Heart left ventricle (tissue), 16 donors: ENCODE data around the gene ZBTB20. TPM values are rescaled to one million over a fixed set of nuclear protein-coding genes. Genes with fewer than 3 reads are reported as not detected.

Experiments
- ATAC-seq, 4 donors: fragments of 200-7000 bp; cut with Tn5 transposase; one replicate each; pipeline ENCODE4 v1.9.1; 2020 to 2022; ENCODE audit warnings: moderate library complexity in 4 of 4, mild to moderate bottlenecking in 3 of 4, moderate number of reproducible peaks in 1 of 4
- DNase-seq, 5 donors: peaks; one replicate each; pipeline ENCODE4 v3.0.0-alpha.2; 2020
- H3K27ac ChIP-seq, 12 donors: fragments of 200-600 bp; sonication (generic) in 4 of 12; one replicate each; pipeline versions ENCODE4 v1.5.0 to v1.8.0; 2016 to 2022; ENCODE audit warnings: mild to moderate bottlenecking in 2 of 12
- H3K27me3 ChIP-seq, 9 donors: fragments of 200-600 bp; sonication (generic) in 2 of 9; one replicate each; pipeline versions ENCODE4 v1.5.1 to v1.8.0; 2016 to 2022; ENCODE audit warnings: mild to moderate bottlenecking in 3 of 9
- H3K36me3 ChIP-seq, 9 donors: fragments of 200-600 bp; sonication (generic) in 2 of 9; one replicate each; pipeline versions ENCODE4 v1.5.0 to v1.8.0; 2018 to 2022; ENCODE audit warnings: mild to moderate bottlenecking in 2 of 9
- H3K4me1 ChIP-seq, 12 donors: fragments of 200-600 bp; sonication (generic) in 4 of 12; one replicate each; pipeline versions ENCODE4 v1.5.0 to v1.8.0; 2016 to 2022; ENCODE audit warnings: mild to moderate bottlenecking in 3 of 12
- H3K4me3 ChIP-seq, 12 donors: fragments of 200-600 bp; sonication (generic) in 4 of 12; one replicate each; pipeline versions ENCODE4 v1.5.0 to v1.8.0; 2017 to 2022; ENCODE audit warnings: mild to moderate bottlenecking in 9 of 12, moderate library complexity in 4 of 12
- H3K9me3 ChIP-seq, 12 donors: fragments of 200-600 bp; sonication (generic) in 4 of 12; one replicate each; pipeline versions ENCODE4 v1.5.0 to v1.8.0; 2016 to 2022; ENCODE audit warnings: mild to moderate bottlenecking in 1 of 12
- CTCF ChIP-seq, 12 donors: fragments of 200-600 bp; sonication (generic) in 4 of 12; IDR thresholded peaks; one replicate each; pipeline versions ENCODE4 v1.5.0 to v1.8.0; 2018 to 2022; ENCODE audit warnings: antibody characterized with exemption in 12 of 12, mild to moderate bottlenecking in 5 of 12
- POLR2A ChIP-seq, 2 donors: fragments of 450-650 bp; IDR thresholded peaks; one replicate each; pipeline ENCODE4 v1.6.1; 2017; ENCODE audit warnings: antibody characterized with exemption in 2 of 2, mild to moderate bottlenecking in 2 of 2, moderate library complexity in 2 of 2
- WGBS, 4 donors: extraction: QIAGEN DNeasy Blood & Tissue Kit in 2 of 4; methylation state at CpG; one replicate each; pipeline versions ENCODE4 v1.1.5 to v1.1.7; 2013 to 2018; 5-methylcytosine and 5-hydroxymethylcytosine counted together
- intact Hi-C, 10 donors: fragments of 100-400 bp; cut with DNase I; formaldehyde crosslinking; loops; one replicate each; pipeline versions ENCODE4 v1.11.1 to v1.14.2; 2022
- polyA plus RNA-seq, 2 donors: library from polyadenylated mRNA; stranded (reverse); fragments of 200-250 nt; gene quantifications; one replicate each; pipeline ENCODE4 v1.2.3, GENCODE V29; 2013
- total RNA-seq, 9 donors: library from RNA; depleted of rRNA in 2 of 9; stranded (reverse); fragments of >200 nt in 2 of 9; fragmentation: NEBNext Ultra II Directional in 3 of 9; extraction: Animal tissue kit (Norgen Biotek cat#: 25700) in 3 of 9; gene quantifications; one replicate each; pipeline versions ENCODE4 v1.1.0 to v1.2.4, GENCODE V29; 2016 to 2023
- donor health status: ischemic (EF 13 %, LVEDD 7.1; RV severe dilation, severe dysfunction).
- donor health status: healthy with polysubstance abuse.
- donor health status: DM: no; HTN: yes; CAD: no.
- donor health status: DM: no; HTN: no; CAD: no.
- donor health status: ischemic (EF 25% LVEDD 6.9; RV normal size, moderate dysfunction).
- donor health status: ischemic (EF 25% LVEDD 5.7; RV mildly dilated, moderate dysfunction).
- donor health status: healthy.
- donor health status: DM: yes; HTN: yes; CAD: no.
- donor health status: ischemic (EF 35%, LVEDD 5.7; RV mildly dilated, moderate dysfunction).
- donor health status: nonischemic (EF 11% LVEDD 7.7; RV severe dilation, severe dysfunction).
- donor health status: DM: yes; HTN: yes; CAD: no.
- donor health status: PGD.
- donor health status: ischemic (EF 29% LVEDD 5.4; RV normal size, mild dysfunction).
- donor health status: nonischemic (EF 23%, LVEDD 6.1; RV moderate dilation, normal function).

ZBTB20 gene
- total and polyA plus RNA-seq, 11 donors, result 6.2 to 109 (median 77.3) TPM

GRCh38 chr3:114383875-114384557 lies 763.1 kb downstream of the ZBTB20 start:
- DNase-seq (peak; percentile 83 to 88 (median 86)), ATAC-seq (peak; percentile 73 to 89 (median 86))
- Histone ChIP-seq H3K27ac (peak overlapping the region; percentile 50 to 83 (median 72)), H3K36me3 (peaks cover 0 to 48% (median 22%) of the 10 kb centered on the region in 9 donors), H3K9me3 (no peaks in the 10 kb centered on the region), H3K4me1 (peaks cover 3 to 53% (median 35%) of the 10 kb centered on the region in 12 donors), H3K27me3 (no peaks in the 10 kb centered on the region), H3K4me3 (peak overlapping the region in 10 of 12 donors; percentile 31 to 57 (median 44))
- peak; percentile 89 to 98 (median 92) for TF ChIP-seq CTCF (IDR thresholded peaks at IDR 0.05)
- TF ChIP-seq POLR2A (IDR thresholded peaks at IDR 0.05), result no peak
- intact Hi-C loops, result loop anchor here (1.0 to 10.0 kb wide), 14 partner anchors 33 to 1311 kb away; partner anchors contain the start of gene ZBTB20 (in 1 of the 10)
- WGBS, 4 donors, result 19 to 32% (median 22%) methylated on average over 12 of the region's 12 CpGs

GRCh38 chr3:114380233-114380651 lies 766.8 kb downstream of the ZBTB20 start:
- peak overlapping the region; percentile 53 to 80 (median 68) for H3K27ac ChIP-seq
- 25 to 38% (median 31%) methylated on average over 4 of the region's 4 CpGs for WGBS, 4 donors
- H3K4me3 ChIP-seq, result no peak overlapping the region
- DNase-seq, result peak; percentile 72 to 87 (median 82)
- no peak for TF ChIP-seq CTCF (IDR thresholded peaks at IDR 0.05)
- TF ChIP-seq POLR2A (IDR thresholded peaks at IDR 0.05), result no peak
- H3K4me1 ChIP-seq, result peaks cover 3 to 81% (median 51%) of the 10 kb centered on the region in 12 donors
- H3K36me3 ChIP-seq, result peaks cover 0 to 39% (median 16%) of the 10 kb centered on the region in 9 donors
- H3K27me3 ChIP-seq, result no peaks in the 10 kb centered on the region
- peak; percentile 64 to 85 (median 81) for ATAC-seq
- no peaks in the 10 kb centered on the region for H3K9me3 ChIP-seq
- intact Hi-C loops, result loop anchor here (5.0 to 10.0 kb wide), 12 partner anchors 37 to 1315 kb away; partner anchors contain the start of gene ZBTB20 (in 1 of the 10)

GRCh38 chr3:114379266-114379665 lies 767.8 kb downstream of the ZBTB20 start:
- Histone ChIP-seq H3K27me3 (no peaks in the 10 kb centered on the region), H3K4me3 (no peak overlapping the region), H3K4me1 (peaks cover 3 to 81% (median 50%) of the 10 kb centered on the region in 12 donors), H3K27ac (peak overlapping the region in 10 of 12 donors; percentile 22 to 78 (median 68)), H3K9me3 (no peaks in the 10 kb centered on the region), H3K36me3 (peaks cover 0 to 37% (median 15%) of the 10 kb centered on the region in 9 donors)
- WGBS, 4 donors, result 38 to 50% (median 47%) methylated on average over 4 of the region's 4 CpGs
- no peak for DNase-seq
- TF ChIP-seq POLR2A (IDR thresholded peaks at IDR 0.05) (no peak), CTCF (IDR thresholded peaks at IDR 0.05) (no peak)
- ATAC-seq, result no peak
- intact Hi-C loops, result loop anchor here in 3 of 10 donors (2.0 to 10.0 kb wide), 3 partner anchors 40 to 796 kb away; no protein-coding TSS in a partner anchor

GRCh38 chr3:114378760-114379159 lies 768.3 kb downstream of the ZBTB20 start:
- intact Hi-C loops, result loop anchor here in 3 of 10 donors (2.0 to 10.0 kb wide), 3 partner anchors 40 to 796 kb away; no protein-coding TSS in a partner anchor
- H3K36me3 ChIP-seq, result peaks cover 0 to 37% (median 15%) of the 10 kb centered on the region in 9 donors
- H3K27ac ChIP-seq, result peak overlapping the region in 6 of 12 donors; percentile 7 to 75 (median 44)
- H3K4me3 ChIP-seq, result no peak overlapping the region
- no peak for TF ChIP-seq POLR2A (IDR thresholded peaks at IDR 0.05)
- TF ChIP-seq CTCF (IDR thresholded peaks at IDR 0.05), result no peak
- no peaks in the 10 kb centered on the region for H3K27me3 ChIP-seq
- peaks cover 3 to 85% (median 51%) of the 10 kb centered on the region in 12 donors for H3K4me1 ChIP-seq
- no peak for ATAC-seq
- no peaks in the 10 kb centered on the region for H3K9me3 ChIP-seq
- 91 to 94% (median 93%) methylated on average over 5 of the region's 5 CpGs for WGBS, 4 donors
- DNase-seq, result no peak
